Activated CD4-positive, alpha-beta memory T cell treated with anti-CD3 and anti-CD28 coated beads, Interleukin-2, amount 10 ng/mL, durations not matched to agents 7 days and 5 days (primary cell): ENCODE data around the gene IFITM2. TPM values are rescaled to one million over a fixed set of nuclear protein-coding genes. Genes with fewer than 3 reads are reported as not detected.
A peak's percentile ranks its signal among the peaks of the same experiment; 100 is the strongest.
"Not testable (repeated sequence)": the region's sequence is repeated elsewhere in the genome, so short reads cannot be mapped to it uniquely, and the experiment has no call there.

Source experiments
- CTCF ChIA-PET: fragments of 350-600 bp; sonication (Branson Sonifier 250); formaldehyde crosslinking; loops from one replicate; lab custom pipeline; 2021; ENCODE audit warnings: antibody characterized with exemption, inconsistent platforms; lab: Charles Lee
- POLR2A ChIA-PET: fragments of 350-600 bp; sonication (Branson Sonifier 250); formaldehyde crosslinking; loops from one replicate; lab custom pipeline; 2021; ENCODE audit warnings: antibody characterized with exemption; lab: Charles Lee
- DNase-seq: peaks from one replicate; pipeline ENCODE4 v3.0.0-alpha.2; 2020
- H3K27ac Mint-ChIP-seq: one replicate; pipeline ENCODE4 v1.8.0; 2021; ENCODE audit warnings: mild to moderate bottlenecking, mixed read lengths
- H3K27me3 Mint-ChIP-seq: one replicate; pipeline ENCODE4 v1.8.0; 2021; ENCODE audit warnings: mixed read lengths
- H3K36me3 Mint-ChIP-seq: one replicate; pipeline ENCODE4 v1.8.0; 2021; ENCODE audit warnings: low read depth, mixed read lengths
- H3K4me1 Mint-ChIP-seq: one replicate; pipeline ENCODE4 v1.8.0; 2021; ENCODE audit warnings: mixed read lengths
- H3K4me3 Mint-ChIP-seq: one replicate; pipeline ENCODE4 v1.8.0; 2021; ENCODE audit warnings: mild to moderate bottlenecking, mixed read lengths
- H3K9me3 Mint-ChIP-seq: one replicate; pipeline ENCODE4 v1.8.0; 2021; ENCODE audit warnings: mixed read lengths
- total RNA-seq, 2 experiments: library from RNA; stranded (reverse); gene quantifications; one replicate each; pipeline ENCODE4 v1.2.3, GENCODE V29; 2021

The IFITM2 gene
- total RNA-seq, 2 experiments from 2014 or later: 1,637 to 1,643 TPM

DNA sequence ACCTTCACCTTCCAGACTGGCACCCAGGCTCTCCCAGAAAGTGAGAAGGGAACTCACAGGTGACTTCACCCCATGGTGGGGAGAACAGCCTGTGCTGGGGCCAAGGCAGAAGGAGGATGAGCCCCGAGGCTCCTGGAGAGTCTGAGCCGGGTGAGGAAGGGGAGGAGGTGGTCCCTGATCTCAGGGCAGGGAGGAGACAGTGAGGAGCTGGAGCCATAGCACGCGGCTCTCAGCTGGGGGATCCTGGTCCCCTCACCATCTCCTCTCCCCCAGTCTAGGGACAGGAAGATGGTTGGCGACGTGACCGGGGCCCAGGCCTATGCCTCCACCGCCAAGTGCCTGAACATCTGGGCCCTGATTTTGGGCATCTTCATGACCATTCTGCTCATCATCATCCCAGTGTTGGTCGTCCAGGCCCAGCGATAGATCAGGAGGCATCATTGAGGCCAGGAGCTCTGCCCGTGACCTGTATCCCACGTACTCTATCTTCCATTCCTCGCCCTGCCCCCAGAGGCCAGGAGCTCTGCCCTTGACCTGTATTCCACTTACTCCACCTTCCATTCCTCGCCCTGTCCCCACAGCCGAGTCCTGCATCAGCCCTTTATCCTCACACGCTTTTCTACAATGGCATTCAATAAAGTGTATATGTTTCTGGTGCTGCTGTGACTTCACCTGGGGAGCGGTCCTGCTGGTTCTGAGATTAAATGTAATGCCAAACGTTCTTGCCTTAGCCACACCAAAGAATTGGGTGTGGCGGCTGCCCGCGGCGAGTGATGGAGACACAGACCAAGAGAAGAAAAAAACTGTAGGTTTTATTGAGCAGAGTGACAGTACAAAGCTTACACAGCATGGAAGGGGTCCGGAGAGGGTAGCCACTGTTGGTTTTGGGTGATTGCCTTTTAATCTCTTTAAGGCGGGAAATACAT lies 1.4 kb downstream of the IFITM2 start:
- Mint-ChIP-seq H3K4me1 (peaks cover 44% of the 10 kb centered on the region), H3K4me3 (peak overlapping the region; percentile 89), H3K27ac (peak overlapping the region; percentile 99), H3K36me3 (peaks cover 33% of the 10 kb centered on the region)
- not testable (repeated sequence) for H3K9me3 Mint-ChIP-seq, H3K27me3 Mint-ChIP-seq
- DNase-seq: peak; percentile 58
- ChIA-PET POLR2A (interaction anchor here (0.8 to 2.2 kb wide), 14 partner anchors 8 to 108 kb away, joined by 3 to 22 read pairs (median 6); partner anchors contain the start of genes BET1L, PGGHG and RIC8A), CTCF (interaction anchor here (1.0 to 1.6 kb wide), 2 partner anchors 9 to 46 kb away, joined by 6 to 7 read pairs; no protein-coding TSS in a partner anchor)

DNA sequence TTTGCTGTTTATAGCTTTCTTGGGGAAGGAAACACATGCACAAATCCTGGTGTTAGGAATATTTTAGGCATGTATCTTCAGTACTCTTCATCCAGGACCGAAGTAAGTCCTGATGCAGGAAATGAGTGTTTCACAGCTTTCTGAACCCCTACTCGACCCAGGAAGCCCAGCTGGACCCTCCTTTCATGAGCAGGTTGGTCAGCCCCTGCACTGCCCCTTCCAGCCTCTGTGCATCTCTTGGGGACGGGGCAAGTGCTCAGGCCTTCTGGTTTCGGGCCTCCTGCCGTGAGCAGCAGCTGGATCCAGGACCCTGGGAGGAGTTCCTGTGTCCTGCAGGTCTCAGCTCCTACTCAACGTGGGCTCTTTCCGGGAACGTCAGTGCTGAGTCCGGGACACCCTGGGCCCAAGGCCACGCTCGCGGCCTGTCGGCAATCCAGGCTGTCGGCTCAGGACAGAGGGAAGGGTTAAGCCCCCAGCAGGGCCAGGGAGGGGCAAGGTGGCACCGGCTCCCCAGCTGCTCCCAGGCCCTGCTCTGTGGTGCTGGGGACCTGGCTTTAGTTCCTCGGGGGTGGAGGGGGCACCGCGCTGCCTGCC lies 2.5 kb downstream of the IFITM2 start:
- Mint-ChIP-seq H3K36me3 (peaks cover 43% of the 10 kb centered on the region), H3K4me3 (peak overlapping the region; percentile 89), H3K27ac (peak overlapping the region; percentile 99), H3K4me1 (peaks cover 42% of the 10 kb centered on the region)
- ChIA-PET POLR2A (interaction anchor here (0.8 to 2.2 kb wide), 12 partner anchors 7 to 106 kb away, joined by 3 to 22 read pairs (median 6); partner anchors contain the start of genes BET1L, PGGHG and RIC8A), CTCF (interaction anchor here (1.6 kb wide), 1 partner anchor 45 kb away, joined by 6 read pairs; no protein-coding TSS in a partner anchor)
- not testable (repeated sequence) for H3K9me3 Mint-ChIP-seq, H3K27me3 Mint-ChIP-seq, DNase-seq

DNA sequence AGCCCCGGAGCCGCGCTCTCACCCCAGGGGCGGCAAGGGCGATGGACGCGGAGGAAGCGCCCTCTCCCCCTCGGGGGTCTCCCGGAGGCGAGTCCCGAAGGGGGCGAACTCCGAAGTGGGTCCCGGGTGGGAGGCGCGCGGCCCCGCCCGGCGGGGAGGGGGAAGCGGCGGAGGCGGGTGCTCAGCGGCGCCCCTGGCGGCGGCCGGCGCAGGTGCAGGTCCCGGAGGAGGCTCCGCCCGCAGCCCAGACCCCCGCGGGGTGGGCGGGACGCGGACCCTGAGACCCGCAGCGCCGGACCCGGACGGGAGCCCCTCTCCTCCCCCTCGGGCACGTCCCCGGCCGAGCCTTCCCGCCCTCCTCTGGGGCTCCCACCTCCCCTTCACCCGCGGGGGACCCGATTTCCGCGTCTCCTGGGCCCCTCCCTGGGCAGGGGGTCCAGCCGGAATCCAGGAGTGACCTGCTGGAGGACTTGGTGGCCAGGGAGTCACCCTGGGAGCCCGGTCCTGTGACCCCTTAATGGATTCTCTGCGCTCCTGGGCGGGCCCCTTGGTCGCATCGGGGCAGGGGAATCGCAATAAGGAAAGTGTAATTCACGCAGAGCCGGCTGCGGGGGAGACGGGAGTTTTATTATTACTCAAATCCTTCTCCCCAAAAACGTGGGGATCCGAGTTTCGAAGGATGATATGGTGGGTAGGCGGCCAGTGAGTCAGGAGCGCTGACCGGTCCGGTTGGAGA lies 3.6 kb downstream of the IFITM2 start:
- H3K27ac Mint-ChIP-seq: peak overlapping the region; percentile 96
- CTCF ChIA-PET: interaction anchor here (0.7 to 2.1 kb wide), 4 partner anchors 16 to 137 kb away, joined by 3 to 16 read pairs (median 4); no protein-coding TSS in a partner anchor
- peaks cover 34% of the 10 kb centered on the region for H3K4me1 Mint-ChIP-seq
- DNase-seq, H3K27me3 Mint-ChIP-seq, H3K9me3 Mint-ChIP-seq: not testable (repeated sequence)
- H3K4me3 Mint-ChIP-seq: peak overlapping the region; percentile 88
- peaks cover 52% of the 10 kb centered on the region for H3K36me3 Mint-ChIP-seq
- POLR2A ChIA-PET: interaction anchor here (0.7 to 7.2 kb wide), 6 partner anchors 19 to 96 kb away, joined by 4 to 85 read pairs (median 8); partner anchors contain the start of genes PSMD13 and SIRT3

DNA sequence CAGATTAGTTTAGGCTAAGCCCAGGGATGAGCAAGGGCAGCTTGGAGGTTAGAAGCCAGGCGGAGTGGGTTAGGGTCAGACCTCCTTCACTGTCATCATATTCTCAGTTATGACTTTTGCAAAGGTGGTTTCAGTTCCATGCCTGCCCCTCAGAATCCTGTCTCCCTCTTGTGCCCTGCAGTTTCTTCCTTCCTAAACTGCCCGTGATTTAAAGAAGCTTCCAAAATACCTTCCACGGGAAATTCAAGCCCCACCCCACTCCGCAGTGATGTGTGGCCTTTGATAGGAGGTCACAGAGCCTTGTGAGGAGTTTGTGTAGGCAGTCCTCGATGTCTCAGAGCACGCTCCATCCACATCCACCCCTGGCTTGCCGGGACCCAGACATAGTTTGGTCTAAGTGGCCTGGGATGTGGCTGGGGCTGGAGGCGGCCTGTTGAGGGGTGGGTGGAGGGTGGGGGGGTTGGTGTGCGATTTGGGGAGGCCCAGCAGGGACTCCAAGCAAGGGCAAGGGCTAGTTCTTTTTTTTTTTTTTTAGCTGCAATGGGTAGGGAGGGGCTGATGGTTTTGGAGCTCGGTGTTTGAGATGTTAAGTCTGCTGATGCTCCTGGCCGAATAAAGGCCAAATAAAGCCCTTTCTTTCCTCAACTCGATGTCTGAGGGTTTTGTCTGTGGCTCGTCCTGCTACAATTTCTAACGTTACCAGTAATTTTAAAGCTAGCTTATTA lies 4.6 kb downstream of the IFITM2 start:
- H3K4me3 Mint-ChIP-seq: peak overlapping the region; percentile 88
- H3K9me3 Mint-ChIP-seq: no peaks in the 10 kb centered on the region
- POLR2A ChIA-PET: interaction anchor here (0.6 to 7.2 kb wide), 15 partner anchors 12 to 138 kb away, joined by 3 to 85 read pairs (median 5); partner anchors contain the start of genes BET1L, PSMD13, PTDSS2 and RIC8A
- DNase-seq: peak; percentile 53
- CTCF ChIA-PET: interaction anchor here (0.7 to 2.1 kb wide), 14 partner anchors 10 to 139 kb away, joined by 3 to 16 read pairs (median 4); partner anchors contain the start of genes BET1L, RIC8A and SIGIRR
- peak overlapping the region; percentile 96 for H3K27ac Mint-ChIP-seq
- no peaks in the 10 kb centered on the region for H3K27me3 Mint-ChIP-seq
- peaks cover 36% of the 10 kb centered on the region for H3K4me1 Mint-ChIP-seq
- H3K36me3 Mint-ChIP-seq: peaks cover 63% of the 10 kb centered on the region

DNA sequence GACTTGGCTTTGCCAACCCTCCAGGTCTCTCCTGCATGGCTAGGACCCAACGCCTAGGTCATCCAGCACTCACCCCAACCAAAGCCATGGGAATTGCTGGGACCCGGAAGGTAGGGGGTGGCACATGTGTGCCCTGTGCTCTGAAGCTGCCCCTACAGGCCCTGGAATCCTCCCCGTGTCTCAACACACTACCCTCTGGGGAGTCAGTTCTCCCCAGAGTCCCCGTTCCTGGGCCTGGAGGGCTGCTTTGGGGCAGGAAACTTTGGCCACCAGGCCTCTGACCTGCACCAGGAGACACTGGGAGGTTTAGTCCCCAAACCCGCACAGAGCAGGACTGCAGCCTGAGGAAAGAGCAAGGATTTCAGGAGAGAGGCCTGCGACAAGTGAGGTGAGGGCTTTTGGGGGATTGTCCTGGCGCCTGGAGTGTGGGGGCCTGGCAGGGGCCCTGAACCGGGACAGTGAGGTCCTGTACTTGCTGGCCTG lies 5.7 kb downstream of the IFITM2 start:
- no peaks in the 10 kb centered on the region for H3K27me3 Mint-ChIP-seq
- peaks cover 64% of the 10 kb centered on the region for H3K36me3 Mint-ChIP-seq
- no peak for DNase-seq
- peak overlapping the region; percentile 88 for H3K4me3 Mint-ChIP-seq
- peak overlapping the region; percentile 96 for H3K27ac Mint-ChIP-seq
- no peaks in the 10 kb centered on the region for H3K9me3 Mint-ChIP-seq
- ChIA-PET POLR2A (interaction anchor here (1.2 to 7.2 kb wide), 8 partner anchors 11 to 135 kb away, joined by 5 to 85 read pairs (median 12); partner anchors contain the start of genes BET1L, PSMD13, RIC8A and SIRT3), CTCF (interaction anchor here (0.8 to 2.1 kb wide), 6 partner anchors 9 to 134 kb away, joined by 3 to 16 read pairs (median 4); partner anchors contain the start of genes BET1L and RIC8A)
- peaks cover 34% of the 10 kb centered on the region for H3K4me1 Mint-ChIP-seq

DNA sequence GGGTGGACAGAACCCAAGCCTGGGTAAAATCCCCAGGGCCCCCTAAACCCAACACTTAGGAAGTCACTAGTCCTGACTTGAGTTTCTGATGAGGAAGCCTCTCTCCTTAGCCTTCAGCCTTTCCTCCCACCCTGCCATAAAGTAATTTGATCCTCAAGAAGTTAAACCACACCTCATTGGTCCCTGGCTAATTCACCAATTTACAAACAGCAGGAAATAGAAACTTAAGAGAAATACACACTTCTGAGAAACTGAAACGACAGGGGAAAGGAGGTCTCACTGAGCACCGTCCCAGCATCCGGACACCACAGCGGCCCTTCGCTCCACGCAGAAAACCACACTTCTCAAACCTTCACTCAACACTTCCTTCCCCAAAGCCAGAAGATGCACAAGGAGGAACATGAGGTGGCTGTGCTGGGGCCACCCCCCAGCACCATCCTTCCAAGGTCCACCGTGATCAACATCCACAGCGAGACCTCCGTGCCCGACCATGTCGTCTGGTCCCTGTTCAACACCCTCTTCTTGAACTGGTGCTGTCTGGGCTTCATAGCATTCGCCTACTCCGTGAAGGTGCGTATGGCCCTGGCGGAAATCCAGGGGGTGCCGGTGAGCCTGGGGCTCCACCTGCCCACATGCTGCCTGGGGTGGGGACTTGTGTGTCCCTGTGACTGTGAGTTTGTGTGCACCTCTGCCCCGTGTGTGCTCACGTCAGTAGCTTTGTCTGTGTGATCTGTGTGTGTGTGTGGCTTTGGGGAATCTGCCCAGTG lies 6.4 kb downstream of the IFITM2 start, which contains the start of gene IFITM1:
TSS of gene IFITM1 (plus strand) at position 254 of the 767 bp plus-strand sequence. CDS start at position 385, 131 bp downstream.
- peaks cover 58% of the 10 kb centered on the region for H3K36me3 Mint-ChIP-seq
- POLR2A ChIA-PET: interaction anchor here (1.2 to 7.2 kb wide), 9 partner anchors 9 to 107 kb away, joined by 3 to 85 read pairs (median 8); partner anchors contain the start of genes BET1L and RIC8A
- CTCF ChIA-PET: interaction anchor here (1.1 to 1.4 kb wide), 2 partner anchors 135 to 136 kb away, joined by 3 read pairs; partner anchors contain the start of gene PTDSS2
- no peaks in the 10 kb centered on the region for H3K27me3 Mint-ChIP-seq
- H3K4me1 Mint-ChIP-seq: peaks cover 33% of the 10 kb centered on the region
- DNase-seq: peak; percentile 84
- peak within 1 kb of the TSS; percentile 88 for H3K4me3 Mint-ChIP-seq
- no peaks in the 10 kb centered on the region for H3K9me3 Mint-ChIP-seq
- H3K27ac Mint-ChIP-seq: peak within 1 kb of the TSS; percentile 96

DNA sequence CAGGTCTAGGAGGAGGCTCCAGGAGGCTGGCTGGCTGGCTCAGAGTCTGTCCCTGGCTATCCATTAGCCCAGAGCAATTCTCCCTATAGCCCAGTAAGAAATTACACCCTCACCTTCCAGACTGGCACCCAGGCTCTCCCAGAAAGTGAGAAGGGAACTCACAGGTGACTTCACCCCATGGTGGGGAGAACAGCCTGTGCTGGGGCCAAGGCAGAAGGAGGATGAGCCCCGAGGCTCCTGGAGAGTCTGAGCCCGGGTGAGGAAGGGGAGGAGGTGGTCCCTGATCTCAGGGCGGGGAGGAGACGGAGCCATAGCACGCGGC lies 6.9 kb downstream of the IFITM2 start:
- DNase-seq, H3K27me3 Mint-ChIP-seq, H3K9me3 Mint-ChIP-seq: not testable (repeated sequence)
- ChIA-PET POLR2A (interaction anchor here (1.2 to 7.2 kb wide), 10 partner anchors 8 to 107 kb away, joined by 3 to 85 read pairs (median 10); partner anchors contain the start of genes BET1L, PSMD13, RIC8A and SIRT3), CTCF (interaction anchor here (1.1 to 1.4 kb wide), 2 partner anchors 134 to 135 kb away, joined by 3 read pairs; partner anchors contain the start of gene PTDSS2)
- peak overlapping the region; percentile 88 for H3K4me3 Mint-ChIP-seq
- H3K27ac Mint-ChIP-seq: peak overlapping the region; percentile 96
- peaks cover 33% of the 10 kb centered on the region for H3K4me1 Mint-ChIP-seq
- H3K36me3 Mint-ChIP-seq: peaks cover 55% of the 10 kb centered on the region

DNA sequence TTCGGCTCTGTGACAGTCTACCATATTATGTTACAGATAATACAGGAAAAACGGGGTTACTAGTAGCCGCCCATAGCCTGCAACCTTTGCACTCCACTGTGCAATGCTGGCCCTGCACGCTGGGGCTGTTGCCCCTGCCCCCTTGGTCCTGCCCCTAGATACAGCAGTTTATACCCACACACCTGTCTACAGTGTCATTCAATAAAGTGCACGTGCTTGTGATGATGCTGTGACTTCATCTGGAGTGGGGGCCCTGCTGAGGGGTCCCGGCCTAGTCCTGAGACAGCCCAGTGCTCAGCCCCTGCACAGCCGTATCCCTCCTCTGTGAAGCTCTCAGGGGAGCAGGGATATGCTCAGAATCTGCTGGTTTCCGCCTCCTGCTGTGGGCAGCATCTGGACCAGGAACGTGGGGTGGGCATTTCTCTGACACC lies 7.5 kb downstream of the IFITM2 start:
- Mint-ChIP-seq H3K4me1 (peaks cover 38% of the 10 kb centered on the region), H3K9me3 (no peaks in the 10 kb centered on the region), H3K4me3 (peak overlapping the region; percentile 88), H3K27me3 (no peaks in the 10 kb centered on the region), H3K36me3 (peaks cover 52% of the 10 kb centered on the region), H3K27ac (peak overlapping the region; percentile 96)
- ChIA-PET CTCF (interaction anchor here (1.1 to 3.2 kb wide), 6 partner anchors 10 to 135 kb away, joined by 3 to 30 read pairs (median 4); partner anchors contain the start of gene PTDSS2), POLR2A (interaction anchor here (0.9 to 7.2 kb wide), 18 partner anchors 8 to 191 kb away, joined by 3 to 85 read pairs (median 6); partner anchors contain the start of genes BET1L, NLRP6, PSMD13 and PTDSS2)
- DNase-seq: no peak

DNA sequence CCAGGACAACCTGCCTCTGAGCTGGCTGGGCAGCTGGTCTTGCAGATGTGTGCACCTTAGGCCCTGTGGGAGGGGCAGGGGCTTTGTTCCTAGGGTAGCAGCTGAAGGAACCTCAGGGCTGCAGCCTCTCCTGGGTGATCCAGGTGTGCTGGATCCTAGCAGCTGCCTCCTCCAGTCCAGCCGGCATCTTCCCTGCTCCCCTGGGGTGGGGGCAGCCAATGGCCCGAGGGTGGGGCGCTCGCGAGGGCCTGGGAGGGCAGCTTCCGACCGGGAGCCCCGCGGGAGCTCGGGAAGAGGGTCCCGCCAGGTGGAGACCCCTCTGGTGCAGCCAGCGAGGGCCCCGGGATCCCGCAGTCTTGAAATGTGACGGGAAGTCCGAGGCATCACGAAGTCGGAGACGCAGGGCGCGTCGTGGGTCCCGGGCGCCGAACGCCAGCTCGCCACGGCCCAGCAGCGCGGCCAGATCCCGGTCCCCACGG lies 7.9 kb downstream of the IFITM2 start:
- Mint-ChIP-seq H3K9me3 (no peaks in the 10 kb centered on the region), H3K27me3 (peaks cover 4% of the 10 kb centered on the region), H3K4me3 (peak overlapping the region; percentile 88), H3K27ac (peak overlapping the region; percentile 96), H3K4me1 (peaks cover 42% of the 10 kb centered on the region), H3K36me3 (peaks cover 57% of the 10 kb centered on the region)
- CTCF ChIA-PET: interaction anchor here (1.2 to 3.2 kb wide), 6 partner anchors 10 to 134 kb away, joined by 3 to 30 read pairs (median 8); partner anchors contain the start of gene PTDSS2
- no peak for DNase-seq
- POLR2A ChIA-PET: interaction anchor here (0.9 to 7.2 kb wide), 20 partner anchors 9 to 191 kb away, joined by 3 to 85 read pairs (median 6); partner anchors contain the start of genes BET1L, IFITM5, NLRP6 and PSMD13
